ENCODE data around the gene PTDSS2. TPM values are rescaled to one million over a fixed set of nuclear protein-coding genes. Genes with fewer than 3 reads are reported as not detected.

The PTDSS2 gene
- total RNA-seq, 6 experiments from 2014 or later: 8.4 to 21.9 (median 11.4) TPM

DNA sequence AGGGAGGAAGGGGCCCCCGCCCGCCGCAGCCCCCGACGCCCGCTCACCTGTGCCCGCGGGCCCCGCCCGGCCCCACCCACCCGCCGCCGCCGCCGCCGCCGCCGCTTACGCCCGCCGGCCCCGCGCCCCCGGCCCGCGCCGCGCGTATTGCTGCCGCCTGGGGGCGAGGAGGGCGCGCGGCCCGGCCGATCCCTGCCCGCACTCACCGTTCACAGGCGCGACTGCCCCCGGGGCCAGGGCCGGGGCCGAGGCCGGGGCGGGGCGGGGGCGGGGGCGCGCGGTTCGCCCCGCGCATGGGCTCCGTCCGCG is 85.1 kb downstream of the PTDSS2 start:
- intact Hi-C loops (cut with DNase I): no loop called here
- Histone ChIP-seq H3K9me3 (no peaks in the 10 kb centered on the region), H3K4me3 (peak overlapping the region; percentile 70 to 78 (median 74)), H3K36me3 (peaks cover 0 to 9% (median 0%) of the 10 kb centered on the region in 4 donors), H3K27ac (no peak overlapping the region), H3K4me1 (peaks cover 0 to 22% (median 8%) of the 10 kb centered on the region in 4 donors), H3K27me3 (no peaks in the 10 kb centered on the region)
- TF ChIP-seq POLR2A (IDR thresholded peaks at IDR 0.05) (no peak), CTCF (IDR thresholded peaks at IDR 0.05) (no peak)
- no peak for DNase-seq
- ATAC-seq: no peak
- WGBS (ENCODE audit: insufficient coverage, low coverage, low lambda C conversion rate, missing lambda C conversion rate): no CpG with 5 or more reads among the region's 56 CpGs

DNA sequence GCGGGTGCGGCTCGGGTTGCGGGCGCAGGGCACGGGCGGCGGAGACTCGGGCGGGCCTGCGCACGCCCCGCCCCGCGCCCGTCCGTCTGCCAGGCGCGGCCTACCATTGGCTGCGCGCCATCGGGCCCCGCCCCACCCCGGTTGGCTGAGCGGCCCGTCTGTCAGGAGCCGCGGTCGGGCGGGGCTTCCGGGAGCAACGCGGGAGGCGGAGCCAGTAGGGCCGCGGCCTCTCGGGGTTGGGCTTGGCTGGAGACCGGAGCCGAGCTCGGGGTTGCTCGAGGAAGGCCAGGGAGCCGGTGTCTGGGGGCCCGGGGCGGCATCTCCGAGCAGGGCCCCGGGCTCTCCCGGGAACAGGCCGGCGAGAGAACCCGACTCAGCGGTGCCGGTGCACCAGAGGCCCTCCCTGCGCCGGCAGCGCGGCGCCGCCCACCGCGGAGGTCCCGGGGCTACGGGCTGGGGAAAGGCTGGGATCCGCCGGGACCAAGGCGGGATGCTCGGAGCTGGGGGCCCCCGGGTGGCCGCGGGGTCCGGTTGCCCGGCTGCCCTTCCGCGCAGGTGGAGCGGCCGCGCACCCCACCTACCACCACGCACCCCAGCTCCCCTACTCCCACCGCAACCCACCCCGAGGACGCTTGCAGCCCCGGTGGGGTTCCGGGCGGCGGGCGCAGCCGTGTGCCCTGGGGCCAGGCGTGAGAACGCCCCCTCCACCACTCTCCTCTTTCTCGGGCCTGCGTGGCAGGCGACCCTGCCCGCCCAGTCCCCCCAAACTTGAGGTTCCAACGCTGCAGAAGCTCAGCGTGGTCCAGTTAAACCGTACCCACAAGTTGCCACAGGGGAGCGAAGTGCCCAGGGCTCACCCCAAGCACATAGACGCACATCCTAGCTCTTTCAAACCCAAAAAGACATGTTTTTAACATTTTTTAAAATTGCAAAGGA is 85.7 kb downstream of the PTDSS2 start, which contains the start of gene HRAS:
Gene HRAS (minus strand): TSS at position 58 of the 936 bp plus-strand sequence.
- TF ChIP-seq POLR2A (IDR thresholded peaks at IDR 0.05): peak; percentile 68
- TF ChIP-seq CTCF (IDR thresholded peaks at IDR 0.05): no peak
- Histone ChIP-seq H3K4me1 (peaks cover 0 to 22% (median 8%) of the 10 kb centered on the region in 4 donors), H3K36me3 (peaks cover 0 to 9% (median 0%) of the 10 kb centered on the region in 4 donors), H3K27ac (peak within 1 kb of the TSS; percentile 44 to 47 (median 47)), H3K4me3 (peak within 1 kb of the TSS; percentile 70 to 78 (median 74)), H3K9me3 (no peaks in the 10 kb centered on the region), H3K27me3 (no peaks in the 10 kb centered on the region)
- DNase-seq (peak; percentile 96 to 97 (median 96)), ATAC-seq (peak; percentile 84 to 91 (median 88))
- intact Hi-C loops (cut with DNase I): no loop called here
- WGBS (ENCODE audit: insufficient coverage, low coverage, low lambda C conversion rate, missing lambda C conversion rate): 25% methylated on average over 3 of the region's 97 CpGs

GRCh38 chr11:536841-537621 is 87.0 kb downstream of the PTDSS2 start, which contains the start of gene LRRC56:
Gene LRRC56, plus strand, starts transcription at chr11:537527. Its CDS starts 3,158 bp downstream, at chr11:540685.
- peaks cover 0 to 9% (median 0%) of the 10 kb centered on the region in 4 donors for H3K36me3 ChIP-seq
- H3K27ac ChIP-seq: peak within 1 kb of the TSS in 1 of 3 donors; percentile 23
- DNase-seq (peak; percentile 84 to 91 (median 91)), ATAC-seq (peak; percentile 58 to 72 (median 60))
- intact Hi-C loops (cut with DNase I): no loop called here
- H3K9me3 ChIP-seq: no peaks in the 10 kb centered on the region
- peak within 1 kb of the TSS; percentile 25 to 37 (median 30) for H3K4me3 ChIP-seq
- no peaks in the 10 kb centered on the region for H3K27me3 ChIP-seq
- WGBS (ENCODE audit: insufficient coverage, low coverage, low lambda C conversion rate, missing lambda C conversion rate): under 1% methylated on average over 19 of the region's 93 CpGs
- peaks cover 0 to 22% (median 8%) of the 10 kb centered on the region in 4 donors for H3K4me1 ChIP-seq
- TF ChIP-seq CTCF (IDR thresholded peaks at IDR 0.05) (no peak), POLR2A (IDR thresholded peaks at IDR 0.05) (no peak)

GRCh38 chr11:537622-538430 is 87.7 kb downstream of the PTDSS2 start:
- WGBS (ENCODE audit: insufficient coverage, low coverage, low lambda C conversion rate, missing lambda C conversion rate): 0% methylated on average over 1 of the region's 19 CpGs
- Histone ChIP-seq H3K27ac (no peak overlapping the region), H3K9me3 (no peaks in the 10 kb centered on the region), H3K27me3 (no peaks in the 10 kb centered on the region), H3K4me1 (peaks cover 0 to 22% (median 8%) of the 10 kb centered on the region in 4 donors), H3K4me3 (peak overlapping the region; percentile 25 to 37 (median 30)), H3K36me3 (peaks cover 0 to 5% (median 0%) of the 10 kb centered on the region in 4 donors)
- no peak for TF ChIP-seq POLR2A (IDR thresholded peaks at IDR 0.05)
- TF ChIP-seq CTCF (IDR thresholded peaks at IDR 0.05): no peak
- peak in 1 of 3 donors; percentile 21 for DNase-seq
- no peak for ATAC-seq
- intact Hi-C loops (cut with DNase I): no loop called here

Data from right lobe of liver (tissue), 6 donors.